Immature natural killer cell (primary cell): ENCODE data around the gene GPNMB. TPM values are rescaled to one million over a fixed set of nuclear protein-coding genes. Genes with fewer than 3 reads are reported as not detected.
"Not testable (repeated sequence)": the region's sequence is repeated elsewhere in the genome, so short reads cannot be mapped to it uniquely, and the experiment has no call there.

Experiments used
- DNase-seq, 3 donors: peaks; one replicate each; pipeline ENCODE4 v3.0.0; 2022; ENCODE audit warnings: mixed read lengths in 1 of 3
- H3K27ac Mint-ChIP-seq, 6 donors: one replicate each; pipeline ENCODE4 v1.8.0; 2020; ENCODE audit warnings: mixed read lengths in 6 of 6, mild to moderate bottlenecking in 5 of 6, inconsistent platforms in 4 of 6, moderate library complexity in 3 of 6
- H3K27me3 Mint-ChIP-seq, 3 donors: one replicate each; pipeline ENCODE4 v1.8.0; 2020 to 2021; ENCODE audit warnings: low read depth in 3 of 3, mild to moderate bottlenecking in 3 of 3, mixed read lengths in 3 of 3, moderate library complexity in 3 of 3, inconsistent platforms in 1 of 3
- H3K36me3 Mint-ChIP-seq, 3 donors: one replicate each; pipeline ENCODE4 v1.8.0; 2020; ENCODE audit warnings: mixed read lengths in 3 of 3, inconsistent platforms in 2 of 3, mild to moderate bottlenecking in 2 of 3
- H3K4me1 Mint-ChIP-seq, 2 donors: one replicate each; pipeline ENCODE4 v1.8.0; 2020; ENCODE audit warnings: inconsistent platforms in 2 of 2, mild to moderate bottlenecking in 2 of 2, mixed read lengths in 2 of 2, moderate library complexity in 1 of 2
- H3K4me3 Mint-ChIP-seq, 5 donors: one replicate each; pipeline ENCODE4 v1.8.0; 2020; ENCODE audit warnings: mild to moderate bottlenecking in 5 of 5, mixed read lengths in 5 of 5, inconsistent platforms in 3 of 5, moderate library complexity in 3 of 5
- H3K9me3 Mint-ChIP-seq, 6 donors: one replicate each; pipeline ENCODE4 v1.8.0; 2020; ENCODE audit warnings: mild to moderate bottlenecking in 6 of 6, mixed read lengths in 6 of 6, inconsistent platforms in 4 of 6, moderate library complexity in 3 of 6
- polyA plus RNA-seq, 3 donors: library from polyadenylated mRNA; unstranded; fragments of 300-500 nt; fragmentation: Illumina TruSeq; gene quantifications; one replicate each; pipeline ENCODE4 v1.2.3, GENCODE V29; 2021

The GPNMB gene
- polyA plus RNA-seq, 3 donors from 2014 or later = not detected

GRCh38 chr7:23214423-23214822, 32.2 kb upstream of the GPNMB start:
- H3K27me3 Mint-ChIP-seq = peaks cover 0 to 3% (median 1%) of the 10 kb centered on the region in 3 donors
- H3K4me1 Mint-ChIP-seq = no peaks in the 10 kb centered on the region
- H3K9me3 Mint-ChIP-seq = peaks cover 0 to 2% (median 0%) of the 10 kb centered on the region in 6 donors
- no peak overlapping the region for H3K27ac Mint-ChIP-seq
- no peaks in the 10 kb centered on the region for H3K36me3 Mint-ChIP-seq
- H3K4me3 Mint-ChIP-seq = no peak overlapping the region
- no peak for DNase-seq

- Mint-ChIP-seq H3K9me3 (peaks cover 0 to 2% (median 0%) of the 10 kb centered on the region in 6 donors), H3K36me3 (no peaks in the 10 kb centered on the region), H3K27me3 (peaks cover 0 to 3% (median 1%) of the 10 kb centered on the region in 3 donors), H3K27ac (no peak overlapping the region), H3K4me3 (no peak overlapping the region), H3K4me1 (no peaks in the 10 kb centered on the region)
- no peak for DNase-seq
Observed at GRCh38 chr7:23214938-23215337, 31.6 kb upstream of the GPNMB start.

- Mint-ChIP-seq H3K4me1 (no peaks in the 10 kb centered on the region), H3K27me3 (peaks cover 0 to 3% (median 1%) of the 10 kb centered on the region in 3 donors), H3K4me3 (no peak overlapping the region), H3K36me3 (no peaks in the 10 kb centered on the region), H3K27ac (no peak overlapping the region), H3K9me3 (peaks cover 0 to 2% (median 0%) of the 10 kb centered on the region in 6 donors)
- DNase-seq = no peak
Observed at GRCh38 chr7:23216021-23216420, 30.6 kb upstream of the GPNMB start.

GRCh38 chr7:23218196-23218595, 28.4 kb upstream of the GPNMB start:
- Mint-ChIP-seq H3K4me3 (no peak overlapping the region), H3K4me1 (no peaks in the 10 kb centered on the region), H3K27ac (no peak overlapping the region), H3K36me3 (no peaks in the 10 kb centered on the region), H3K27me3 (peaks cover 1 to 3% (median 3%) of the 10 kb centered on the region in 3 donors), H3K9me3 (peaks cover 0 to 2% (median 0%) of the 10 kb centered on the region in 6 donors)
- no peak for DNase-seq

GRCh38 chr7:23220690-23221305, 25.8 kb upstream of the GPNMB start:
- DNase-seq = no peak
- Mint-ChIP-seq H3K4me1 (no peaks in the 10 kb centered on the region), H3K9me3 (peaks cover 0 to 2% (median 0%) of the 10 kb centered on the region in 6 donors), H3K36me3 (no peaks in the 10 kb centered on the region), H3K27me3 (peaks cover 1 to 5% (median 4%) of the 10 kb centered on the region in 3 donors), H3K4me3 (no peak overlapping the region), H3K27ac (no peak overlapping the region)

- no peak overlapping the region for H3K27ac Mint-ChIP-seq
- peaks cover 1 to 6% (median 4%) of the 10 kb centered on the region in 3 donors for H3K27me3 Mint-ChIP-seq
- H3K4me3 Mint-ChIP-seq = no peak overlapping the region
- DNase-seq = no peak
- H3K9me3 Mint-ChIP-seq = peaks cover 0 to 2% (median 0%) of the 10 kb centered on the region in 6 donors
- H3K4me1 Mint-ChIP-seq = no peaks in the 10 kb centered on the region
- H3K36me3 Mint-ChIP-seq = no peaks in the 10 kb centered on the region
Observed at GRCh38 chr7:23222439-23223030, 24.0 kb upstream of the GPNMB start.

- not testable (repeated sequence) for H3K27ac Mint-ChIP-seq, H3K27me3 Mint-ChIP-seq, H3K36me3 Mint-ChIP-seq, H3K4me3 Mint-ChIP-seq, DNase-seq, H3K4me1 Mint-ChIP-seq, H3K9me3 Mint-ChIP-seq
Observed at GRCh38 chr7:23224364-23224763, 22.2 kb upstream of the GPNMB start.

GRCh38 chr7:23226844-23227450, 19.6 kb upstream of the GPNMB start:
- no peak overlapping the region for H3K27ac Mint-ChIP-seq

GRCh38 chr7:23228412-23228811, 18.2 kb upstream of the GPNMB start:
- Mint-ChIP-seq H3K4me1 (no peaks in the 10 kb centered on the region), H3K27me3 (peaks cover 0 to 7% (median 3%) of the 10 kb centered on the region in 3 donors), H3K36me3 (no peaks in the 10 kb centered on the region), H3K27ac (no peak overlapping the region), H3K9me3 (no peaks in the 10 kb centered on the region), H3K4me3 (no peak overlapping the region)
- DNase-seq = no peak

More at GRCh38 chr7:23226844-23227450, 19.6 kb upstream of the GPNMB start:
- no peak for DNase-seq
- Mint-ChIP-seq H3K36me3 (no peaks in the 10 kb centered on the region), H3K4me1 (no peaks in the 10 kb centered on the region), H3K4me3 (no peak overlapping the region), H3K9me3 (no peaks in the 10 kb centered on the region), H3K27me3 (peaks cover 0 to 9% (median 1%) of the 10 kb centered on the region in 3 donors)

- Mint-ChIP-seq H3K27me3 (peaks cover 0 to 5% (median 2%) of the 10 kb centered on the region in 3 donors), H3K4me3 (no peak overlapping the region), H3K4me1 (no peaks in the 10 kb centered on the region), H3K9me3 (no peaks in the 10 kb centered on the region), H3K27ac (no peak overlapping the region), H3K36me3 (no peaks in the 10 kb centered on the region)
- no peak for DNase-seq
Observed at GRCh38 chr7:23230641-23231101, 15.9 kb upstream of the GPNMB start.

- Mint-ChIP-seq H3K27me3 (peaks cover under 1 to 9% (median 2%) of the 10 kb centered on the region in 3 donors), H3K4me3 (no peak overlapping the region), H3K36me3 (no peaks in the 10 kb centered on the region), H3K27ac (no peak overlapping the region), H3K4me1 (no peaks in the 10 kb centered on the region), H3K9me3 (no peaks in the 10 kb centered on the region)
- DNase-seq = no peak
Observed at GRCh38 chr7:23232966-23233365, 13.6 kb upstream of the GPNMB start.

GRCh38 chr7:23234569-23235296, 11.8 kb upstream of the GPNMB start:
- Mint-ChIP-seq H3K36me3 (no peaks in the 10 kb centered on the region), H3K27me3 (peaks cover 0 to 9% (median 2%) of the 10 kb centered on the region in 3 donors), H3K4me1 (no peaks in the 10 kb centered on the region), H3K9me3 (peaks cover 0 to 1% (median 0%) of the 10 kb centered on the region in 6 donors), H3K4me3 (peak overlapping the region in 2 of 5 donors; percentile 13 to 80), H3K27ac (peak overlapping the region in 3 of 6 donors; percentile 12 to 75 (median 41))
- DNase-seq = peak in 1 of 3 donors; percentile 5

GRCh38 chr7:23235813-23236221, 10.8 kb upstream of the GPNMB start:
- H3K36me3 Mint-ChIP-seq = no peaks in the 10 kb centered on the region
- no peaks in the 10 kb centered on the region for H3K4me1 Mint-ChIP-seq
- H3K9me3 Mint-ChIP-seq = peaks cover 0 to 1% (median 0%) of the 10 kb centered on the region in 6 donors
- no peak overlapping the region for H3K27ac Mint-ChIP-seq
- H3K4me3 Mint-ChIP-seq = no peak overlapping the region
- H3K27me3 Mint-ChIP-seq = peaks cover 0 to 9% (median 2%) of the 10 kb centered on the region in 3 donors
- DNase-seq = no peak

GRCh38 chr7:23237000-23237399, 9.6 kb upstream of the GPNMB start:
- Mint-ChIP-seq H3K36me3 (no peaks in the 10 kb centered on the region), H3K9me3 (peaks cover 0 to 1% (median 0%) of the 10 kb centered on the region in 6 donors), H3K4me1 (no peaks in the 10 kb centered on the region), H3K27me3 (peaks cover 0 to 9% (median 2%) of the 10 kb centered on the region in 3 donors), H3K27ac (no peak overlapping the region), H3K4me3 (no peak overlapping the region)
- DNase-seq = no peak
